Measurements from ENCODE around the gene TLR10.

TLR10 gene

DNA sequence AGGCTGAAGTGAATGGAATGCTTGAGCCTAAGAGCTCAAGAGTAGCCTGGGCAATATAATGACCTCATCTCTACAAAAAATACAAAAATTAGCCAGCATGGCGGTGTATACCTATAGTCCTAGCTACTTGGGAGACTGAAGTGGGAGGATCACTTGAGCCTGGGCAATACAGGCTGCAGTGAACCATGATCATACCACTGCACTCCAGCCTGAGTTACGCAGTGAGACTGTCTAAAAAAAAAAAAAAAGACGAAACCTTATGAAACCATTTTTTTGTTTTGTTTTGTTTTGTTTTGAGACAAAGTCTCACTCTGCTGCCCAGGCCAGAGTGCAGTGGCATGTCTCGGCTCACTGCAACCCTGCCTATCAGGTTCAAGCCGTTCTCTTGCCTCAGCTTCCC, 36.9 kb downstream of the TLR10 start:
- TF ChIP-seq, protein P1, sequence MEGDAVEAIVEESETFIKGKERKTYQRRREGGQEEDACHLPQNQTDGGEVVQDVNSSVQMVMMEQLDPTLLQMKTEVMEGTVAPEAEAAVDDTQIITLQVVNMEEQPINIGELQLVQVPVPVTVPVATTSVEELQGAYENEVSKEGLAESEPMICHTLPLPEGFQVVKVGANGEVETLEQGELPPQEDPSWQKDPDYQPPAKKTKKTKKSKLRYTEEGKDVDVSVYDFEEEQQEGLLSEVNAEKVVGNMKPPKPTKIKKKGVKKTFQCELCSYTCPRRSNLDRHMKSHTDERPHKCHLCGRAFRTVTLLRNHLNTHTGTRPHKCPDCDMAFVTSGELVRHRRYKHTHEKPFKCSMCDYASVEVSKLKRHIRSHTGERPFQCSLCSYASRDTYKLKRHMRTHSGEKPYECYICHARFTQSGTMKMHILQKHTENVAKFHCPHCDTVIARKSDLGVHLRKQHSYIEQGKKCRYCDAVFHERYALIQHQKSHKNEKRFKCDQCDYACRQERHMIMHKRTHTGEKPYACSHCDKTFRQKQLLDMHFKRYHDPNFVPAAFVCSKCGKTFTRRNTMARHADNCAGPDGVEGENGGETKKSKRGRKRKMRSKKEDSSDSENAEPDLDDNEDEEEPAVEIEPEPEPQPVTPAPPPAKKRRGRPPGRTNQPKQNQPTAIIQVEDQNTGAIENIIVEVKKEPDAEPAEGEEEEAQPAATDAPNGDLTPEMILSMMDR (IDR thresholded peaks at IDR 0.05; ENCODE audit: low read depth, low read length): no peak
- Histone ChIP-seq H3K36me3 (no peaks in the 10 kb centered on the region), H3K4me3 (ENCODE audit: low read depth, low read length) (no peak overlapping the region), H3K9me3 (no peaks in the 10 kb centered on the region), H3K4me1 (no peaks in the 10 kb centered on the region), H3K27me3 (no peaks in the 10 kb centered on the region)
- no peak for DNase-seq

DNA sequence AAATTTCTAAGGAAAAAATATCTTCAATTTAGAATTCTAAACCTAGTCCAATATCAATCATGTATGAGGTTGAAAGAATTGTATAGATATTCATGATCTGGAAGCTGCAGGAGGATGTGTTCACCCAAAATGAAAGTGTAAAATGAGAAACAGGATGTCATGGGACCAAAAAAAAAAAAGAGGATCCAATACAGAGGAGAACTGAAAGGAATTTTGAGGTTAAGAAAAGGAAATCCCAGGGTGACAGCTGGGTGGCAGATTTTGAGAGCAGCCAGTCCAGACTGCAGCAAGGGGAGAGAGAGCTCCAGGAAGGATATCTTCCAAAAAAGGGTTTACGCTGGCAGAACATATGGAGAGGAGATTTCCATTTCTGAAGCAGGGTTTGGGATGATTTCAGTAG, 38.9 kb downstream of the TLR10 start:
- DNase-seq: no peak
- Histone ChIP-seq H3K27me3 (no peaks in the 10 kb centered on the region), H3K4me3 (ENCODE audit: low read depth, low read length) (no peak overlapping the region), H3K9me3 (no peaks in the 10 kb centered on the region), H3K4me1 (no peaks in the 10 kb centered on the region), H3K36me3 (no peaks in the 10 kb centered on the region)
- TF ChIP-seq, protein P1 (IDR thresholded peaks at IDR 0.05; ENCODE audit: low read depth, low read length): no peak

DNA sequence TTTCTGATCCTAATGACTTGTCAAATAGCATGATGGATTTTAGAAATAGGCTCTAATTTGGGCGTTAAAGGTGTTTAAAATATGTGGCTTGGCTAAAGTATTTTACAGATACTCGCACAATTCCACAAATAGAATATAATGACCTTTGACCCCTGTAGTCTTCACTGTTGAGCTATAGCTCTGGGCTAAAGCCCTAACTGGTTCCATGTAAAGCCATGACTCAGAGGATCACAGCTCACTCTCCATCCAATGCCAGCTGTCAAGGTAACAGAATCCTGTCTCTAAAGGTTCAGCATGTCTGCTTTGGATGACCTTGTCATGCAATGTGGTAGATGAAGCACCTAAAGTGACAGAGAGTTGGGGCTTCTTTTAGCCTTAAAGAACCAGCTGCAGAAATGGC, 42.5 kb downstream of the TLR10 start:
- TF ChIP-seq, protein P1 (IDR thresholded peaks at IDR 0.05; ENCODE audit: low read depth, low read length): no peak
- Histone ChIP-seq H3K4me1 (no peaks in the 10 kb centered on the region), H3K27me3 (no peaks in the 10 kb centered on the region), H3K36me3 (no peaks in the 10 kb centered on the region), H3K4me3 (ENCODE audit: low read depth, low read length) (no peak overlapping the region), H3K9me3 (no peaks in the 10 kb centered on the region)
- DNase-seq: no peak

DNA sequence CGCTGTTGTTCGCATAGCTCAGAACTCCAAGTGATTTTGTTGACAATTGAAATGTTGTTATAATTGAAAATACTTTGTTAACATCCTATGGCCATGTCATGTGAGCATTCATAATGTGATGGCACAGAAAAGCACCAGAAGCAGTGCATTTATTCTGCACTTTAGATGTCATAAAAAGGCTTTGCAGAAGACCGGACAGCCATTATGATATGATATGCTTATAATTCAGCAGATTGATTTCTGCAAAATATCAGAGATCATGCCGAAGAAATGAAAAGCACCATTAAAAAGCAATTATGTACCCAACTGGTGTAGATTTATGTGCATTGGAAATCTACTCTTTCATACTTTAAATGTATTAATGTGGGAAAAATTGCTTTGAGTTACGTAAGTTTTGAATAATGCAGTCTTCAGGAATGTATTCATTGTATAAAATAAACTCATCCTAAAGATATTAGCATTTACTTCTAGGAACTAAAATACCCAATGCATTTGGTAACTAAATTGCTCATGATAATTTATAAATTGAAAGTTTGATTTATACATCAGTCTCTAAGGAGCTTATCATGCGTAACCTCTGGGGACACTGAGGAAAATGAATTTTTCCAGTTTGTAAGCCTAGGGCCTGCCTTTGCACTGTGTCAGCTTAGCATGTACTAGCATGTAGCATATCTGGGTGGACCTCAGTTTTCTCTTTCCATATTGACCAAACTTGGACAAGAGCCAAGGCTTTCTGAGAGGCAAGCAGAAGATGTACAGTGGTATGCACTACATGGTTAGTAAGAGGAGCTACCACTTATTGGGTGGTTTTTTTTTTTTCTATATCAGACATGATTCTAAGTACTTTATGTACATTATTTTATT, 43.6 kb downstream of the TLR10 start:
- Histone ChIP-seq H3K27me3 (no peaks in the 10 kb centered on the region), H3K4me3 (ENCODE audit: low read depth, low read length) (no peak overlapping the region), H3K4me1 (no peaks in the 10 kb centered on the region), H3K36me3 (no peaks in the 10 kb centered on the region), H3K9me3 (no peaks in the 10 kb centered on the region)
- TF ChIP-seq, protein P1 (IDR thresholded peaks at IDR 0.05; ENCODE audit: low read depth, low read length): no peak
- no peak for DNase-seq

DNA sequence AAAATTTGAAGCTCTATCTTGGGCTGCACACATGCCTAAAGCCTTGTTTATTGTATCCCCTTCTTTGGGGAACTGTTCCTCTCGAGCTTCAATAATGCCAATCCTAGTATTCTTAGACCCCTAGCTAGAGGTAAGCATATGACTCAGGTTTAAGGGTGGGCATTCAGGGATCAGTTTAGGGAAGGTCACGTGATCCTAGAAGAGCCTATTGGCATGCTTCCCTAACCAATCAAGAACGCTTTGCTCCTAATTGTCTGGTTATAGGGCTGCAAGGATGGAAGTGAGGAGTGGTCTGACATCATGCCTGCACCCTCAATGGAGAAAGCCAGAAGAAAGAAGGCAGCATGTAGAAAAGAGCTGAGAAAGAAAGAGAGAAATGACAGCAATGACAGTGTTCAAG, 46.9 kb downstream of the TLR10 start:
- Histone ChIP-seq H3K4me3 (ENCODE audit: low read depth, low read length) (no peak overlapping the region), H3K9me3 (no peaks in the 10 kb centered on the region), H3K36me3 (no peaks in the 10 kb centered on the region), H3K27me3 (no peaks in the 10 kb centered on the region), H3K4me1 (no peaks in the 10 kb centered on the region)
- TF ChIP-seq, protein P1 (IDR thresholded peaks at IDR 0.05; ENCODE audit: low read depth, low read length): no peak
- no peak for DNase-seq

DNA sequence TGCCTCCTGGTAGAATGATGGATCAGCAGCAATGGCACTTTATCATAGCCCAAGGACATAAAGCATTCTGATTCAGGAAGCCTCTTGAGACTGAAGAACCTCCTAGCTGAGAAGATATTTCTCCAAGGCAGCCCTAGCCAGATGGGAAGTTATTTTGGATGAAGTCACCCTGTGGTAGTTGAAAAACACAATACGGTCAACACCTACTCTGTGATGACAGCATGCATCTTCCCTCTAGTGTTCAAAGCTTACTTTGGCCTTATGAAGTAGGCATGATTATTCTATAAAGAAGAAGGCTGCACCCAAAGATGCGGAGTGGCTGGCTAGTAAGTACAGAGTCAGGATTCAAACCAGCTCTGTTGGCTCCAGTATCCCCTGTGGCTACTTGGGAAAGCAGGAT, 47.9 kb downstream of the TLR10 start:
- TF ChIP-seq, protein P1 (IDR thresholded peaks at IDR 0.05; ENCODE audit: low read depth, low read length): no peak
- DNase-seq: no peak
- Histone ChIP-seq H3K36me3 (no peaks in the 10 kb centered on the region), H3K9me3 (no peaks in the 10 kb centered on the region), H3K4me1 (no peaks in the 10 kb centered on the region), H3K4me3 (ENCODE audit: low read depth, low read length) (no peak overlapping the region), H3K27me3 (no peaks in the 10 kb centered on the region)
